ES-I3 (cell line): Measurements from ENCODE around the gene IP6K2.

Source experiments
- H3K36me3 ChIP-seq: 2 replicates; pipeline ENCODE4 v1.6.1; 2013; ENCODE audit warnings: mild to moderate bottlenecking, low read length, control low read depth, moderate library complexity; ENCODE audit not compliant: insufficient read depth
- H3K4me1 ChIP-seq: 2 replicates; pipeline ENCODE4 v1.6.1; 2013; ENCODE audit warnings: mild to moderate bottlenecking, control low read depth, low read length; ENCODE audit not compliant: insufficient read depth
- H3K9ac ChIP-seq: 2 replicates; pipeline ENCODE4 v1.6.1; 2013; ENCODE audit warnings: low read depth, mild to moderate bottlenecking, low read length, moderate library complexity
- H3K9me3 ChIP-seq: 2 replicates; pipeline ENCODE4 v1.6.1; 2013; ENCODE audit warnings: mild to moderate bottlenecking, low read length, moderate library complexity; ENCODE audit not compliant: control insufficient read depth, insufficient read depth

The IP6K2 gene

DNA sequence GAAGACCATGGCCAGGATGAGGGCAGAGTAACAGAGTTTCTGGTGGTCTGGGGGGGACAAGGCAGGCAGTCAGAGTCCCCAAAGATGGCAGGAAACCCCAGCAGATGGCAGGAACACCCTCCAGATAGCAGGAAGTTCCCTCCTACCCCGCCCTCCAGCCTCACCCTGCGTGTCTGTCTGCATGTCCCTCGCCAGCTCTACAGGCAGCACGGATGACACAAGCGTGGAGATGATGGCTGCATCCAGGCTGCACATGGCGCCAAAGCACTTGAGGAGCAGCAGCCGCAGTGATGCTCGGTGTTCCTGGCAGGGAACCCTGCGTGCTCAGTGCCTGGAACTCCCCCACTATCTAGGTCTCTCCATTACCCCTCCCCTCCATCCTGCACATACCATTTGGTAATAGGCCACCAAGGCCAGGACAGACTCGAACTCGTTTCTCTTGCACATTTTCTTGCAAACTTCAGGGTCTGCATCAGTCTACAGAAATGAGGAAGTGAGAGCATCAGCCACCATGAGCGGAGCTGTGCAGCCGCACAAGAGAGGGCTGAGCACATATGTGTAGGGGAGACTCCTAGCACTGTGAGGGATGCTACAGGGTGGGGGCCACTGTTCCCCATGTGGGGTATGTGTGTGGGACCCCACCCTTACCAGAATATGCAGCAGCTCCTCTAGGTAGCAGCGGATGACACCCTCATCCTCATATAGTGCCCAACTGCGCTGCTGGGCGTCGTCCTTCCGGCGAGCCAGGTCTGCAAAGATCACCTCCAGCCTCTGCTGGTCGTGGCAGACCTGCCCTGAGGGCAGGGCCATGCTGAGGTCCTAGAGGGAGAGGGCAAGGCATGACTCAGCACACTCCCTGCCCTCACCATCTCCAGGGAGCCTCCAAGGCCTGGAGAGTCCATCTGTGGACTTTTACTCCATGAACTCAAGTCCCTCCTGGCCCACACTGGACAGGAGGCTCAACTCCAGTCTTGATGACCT, 37.3 kb downstream of the IP6K2 start:
- Histone ChIP-seq H3K4me1 (peaks cover 6% of the 10 kb centered on the region), H3K9ac (no peak overlapping the region), H3K9me3 (no peaks in the 10 kb centered on the region), H3K36me3 (peaks cover 10% of the 10 kb centered on the region)

DNA sequence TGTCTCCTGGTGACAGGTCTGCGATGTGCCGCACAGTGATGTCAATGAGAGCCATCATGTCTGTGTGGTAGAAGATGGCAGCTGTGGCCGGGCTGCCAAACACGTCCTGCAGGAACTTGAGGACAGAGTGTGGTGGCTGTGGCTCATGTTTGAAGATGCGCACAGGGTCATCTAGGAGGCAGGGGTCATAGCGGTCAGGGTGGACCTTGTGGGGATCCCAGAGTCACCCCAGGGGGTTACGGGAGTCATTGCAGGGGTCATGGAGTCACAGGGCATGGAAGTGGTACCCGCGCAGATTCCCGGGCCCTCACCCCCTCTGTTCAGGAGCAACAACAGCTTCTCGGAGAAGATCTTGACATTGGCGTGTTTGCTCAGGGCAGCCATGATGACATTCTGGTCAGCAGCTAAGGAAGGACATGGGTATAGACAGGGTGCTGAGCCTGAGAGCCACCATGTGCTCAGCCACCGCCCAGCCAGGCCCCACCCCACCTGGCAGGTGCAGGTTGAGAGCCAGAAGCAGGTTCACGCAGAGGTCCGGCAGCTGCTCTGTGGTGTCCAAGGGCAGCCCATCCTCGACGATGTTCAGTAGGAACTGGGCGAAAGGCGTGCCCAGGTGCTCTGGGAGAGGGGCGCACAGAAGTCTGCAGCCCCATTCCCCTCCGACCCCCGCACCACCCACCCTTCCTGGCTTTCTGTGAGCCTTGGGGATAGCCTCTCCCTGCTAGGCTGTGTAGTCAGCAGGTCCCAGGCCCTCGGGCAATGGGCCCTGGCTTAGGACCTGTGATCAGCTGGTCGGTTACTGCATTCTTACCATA, 38.2 kb downstream of the IP6K2 start:
- H3K4me1 ChIP-seq: 0 out of 2 replicates have a peak, but pooled peaks cover 4% of the 10 kb centered on the region
- H3K9me3 ChIP-seq: no peaks in the 10 kb centered on the region
- H3K9ac ChIP-seq: no peak overlapping the region
- peaks cover 10% of the 10 kb centered on the region for H3K36me3 ChIP-seq

DNA sequence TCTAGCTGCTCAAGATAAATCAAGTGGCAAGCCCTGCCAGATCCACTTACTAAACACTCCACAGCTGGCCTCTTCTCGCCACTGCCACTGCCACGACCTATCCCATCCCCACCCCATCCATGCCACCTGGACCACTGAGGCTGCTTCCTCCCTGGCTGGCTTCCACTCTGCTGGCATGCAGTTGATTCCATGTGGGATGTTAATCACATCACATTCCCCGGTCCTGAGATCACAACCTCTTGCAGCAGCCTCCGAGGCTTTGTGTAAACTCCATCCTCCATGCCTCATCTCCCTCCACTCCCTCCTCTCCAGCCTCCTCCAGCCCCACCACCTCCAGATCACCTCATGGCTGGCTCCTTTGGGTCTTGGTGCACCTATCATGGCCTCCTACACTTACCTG, 39.0 kb downstream of the IP6K2 start:
- Histone ChIP-seq H3K9ac (no peak overlapping the region), H3K36me3 (peaks cover 10% of the 10 kb centered on the region), H3K4me1 (no peaks in the 10 kb centered on the region), H3K9me3 (no peaks in the 10 kb centered on the region)

DNA sequence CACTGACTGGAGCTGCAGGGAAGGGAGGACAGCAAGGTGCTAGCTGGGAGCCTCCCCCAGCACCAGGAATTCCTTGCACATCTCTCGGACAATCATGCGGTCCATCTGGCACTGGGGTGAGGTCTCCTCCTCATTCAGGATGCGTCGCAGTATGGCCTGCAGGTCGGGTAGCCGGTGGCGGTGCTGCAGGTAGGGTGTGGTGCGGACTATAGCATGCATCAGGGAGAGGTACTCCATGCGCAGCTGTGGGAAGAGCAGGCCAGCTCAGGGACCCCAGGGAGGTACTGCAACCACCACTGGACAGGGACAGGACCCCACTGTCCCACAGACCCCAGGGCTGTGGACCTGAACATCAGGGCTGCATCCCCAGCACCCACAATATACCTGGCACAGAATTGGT, 42.5 kb downstream of the IP6K2 start:
- H3K9ac ChIP-seq: no peak overlapping the region
- no peaks in the 10 kb centered on the region for H3K9me3 ChIP-seq
- H3K4me1 ChIP-seq: no peaks in the 10 kb centered on the region
- H3K36me3 ChIP-seq: peaks cover under 1% of the 10 kb centered on the region

DNA sequence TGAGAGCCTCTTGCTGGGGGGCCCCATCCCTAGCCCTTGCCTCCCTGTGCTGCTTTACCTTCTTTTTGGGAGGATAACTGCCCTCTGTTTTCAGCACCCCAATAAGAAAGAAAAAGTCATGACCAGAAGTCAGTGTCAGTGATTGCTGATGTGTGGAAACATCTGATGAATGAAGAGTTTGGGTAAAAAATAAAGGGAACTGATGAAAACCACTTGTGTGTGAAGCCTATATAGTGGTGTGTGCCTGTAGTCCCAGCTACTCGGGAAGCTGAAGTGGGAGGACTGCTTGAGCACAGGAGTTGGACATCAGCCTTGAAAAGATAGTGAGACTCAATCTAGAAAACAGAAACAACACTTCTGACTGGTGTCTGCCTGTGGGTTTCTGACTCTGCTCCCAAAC, 44.5 kb downstream of the IP6K2 start:
- no peaks in the 10 kb centered on the region; the same call in none of the 2 replicates for H3K36me3 ChIP-seq

DNA sequence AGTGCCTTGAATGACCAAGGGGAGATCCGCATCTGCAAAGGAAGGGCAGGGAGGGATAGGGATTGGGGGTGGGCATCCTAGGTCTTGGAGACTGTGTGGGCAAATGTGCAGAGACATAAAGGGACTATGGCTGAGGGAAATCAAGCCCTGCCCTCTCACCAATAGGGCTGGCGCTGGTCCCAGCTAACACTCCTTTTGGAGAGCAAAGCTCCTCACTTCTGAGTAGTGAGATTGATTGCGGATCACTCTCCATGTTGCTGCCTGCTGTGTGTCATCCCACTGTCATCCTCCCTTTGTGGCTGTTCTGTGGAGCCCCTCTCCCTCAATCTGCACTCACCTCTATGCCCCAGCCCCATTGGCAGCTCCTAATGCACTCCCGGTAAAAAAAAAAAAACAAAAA, 52.1 kb downstream of the IP6K2 start:
- H3K9ac ChIP-seq: no peak overlapping the region
- no peaks in the 10 kb centered on the region for H3K36me3 ChIP-seq

More for the DNA sequence above, 44.5 kb downstream of the IP6K2 start:
- no peak overlapping the region for H3K9ac ChIP-seq
- no peaks in the 10 kb centered on the region for H3K4me1 ChIP-seq
- H3K9me3 ChIP-seq: no peaks in the 10 kb centered on the region

DNA sequence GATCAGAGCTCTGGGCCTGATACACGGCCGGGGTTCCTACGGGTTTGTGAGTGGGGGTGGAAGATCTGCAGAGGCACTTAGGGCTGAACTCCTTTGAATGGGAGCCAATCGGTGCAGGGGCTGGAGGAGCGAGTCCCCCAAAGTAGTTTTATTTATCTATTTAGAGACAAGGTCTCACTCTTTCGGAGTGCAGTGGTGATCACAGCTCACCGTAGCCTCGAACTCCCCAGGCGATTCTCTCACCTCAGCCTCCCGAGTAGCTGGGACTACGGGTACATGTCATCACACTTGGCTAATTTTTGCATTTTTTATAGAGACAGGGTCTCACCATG, 52.7 kb downstream of the IP6K2 start:
- Histone ChIP-seq H3K36me3 (no peaks in the 10 kb centered on the region), H3K9me3 (no peaks in the 10 kb centered on the region), H3K4me1 (peaks cover 11% of the 10 kb centered on the region), H3K9ac (0 out of 2 replicates have a peak overlapping the region, but pooled peaks have one; percentile 22)

More for the DNA sequence above, 52.1 kb downstream of the IP6K2 start:
- peaks cover 11% of the 10 kb centered on the region for H3K4me1 ChIP-seq
- H3K9me3 ChIP-seq: no peaks in the 10 kb centered on the region

DNA sequence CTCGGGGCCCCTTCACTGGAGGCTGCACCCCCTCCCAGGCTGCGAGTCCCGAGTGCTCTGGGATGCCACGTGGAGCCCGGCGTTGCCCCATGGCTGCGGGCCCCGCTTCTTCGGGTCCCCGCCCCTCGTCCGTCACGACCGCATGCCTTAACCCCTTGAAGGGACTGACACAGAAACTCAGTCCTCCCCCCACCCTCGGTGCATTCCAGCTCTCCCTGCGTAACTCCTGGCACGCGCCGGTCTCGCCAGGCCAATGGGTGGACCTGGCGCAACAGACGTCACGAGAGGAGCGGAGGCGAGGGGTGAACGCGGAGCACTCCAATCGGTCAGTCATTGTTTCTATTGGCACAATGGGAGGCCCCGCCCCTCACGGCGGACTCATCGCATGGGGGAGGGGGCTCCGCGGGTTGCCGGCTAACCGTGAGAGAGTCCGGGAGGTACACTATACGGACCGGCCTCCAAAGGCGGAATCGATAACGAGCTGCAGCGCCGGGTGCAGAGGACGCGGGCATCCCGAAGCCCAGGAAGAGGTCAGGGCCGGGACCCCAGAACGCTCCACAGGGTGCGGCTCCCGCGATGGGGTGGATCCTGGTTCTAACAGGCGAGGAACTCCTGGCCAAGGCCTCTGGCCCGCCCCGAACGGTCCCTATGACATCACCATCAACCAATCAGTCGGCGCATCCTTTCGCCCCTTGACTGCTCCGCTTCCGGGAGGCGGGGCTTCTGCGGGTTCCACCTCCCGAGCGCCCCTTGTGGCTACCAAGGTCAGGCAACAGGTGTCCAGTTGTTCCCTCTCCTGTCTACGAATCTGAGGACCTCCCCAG, 53.3 kb downstream of the IP6K2 start:
- Histone ChIP-seq H3K9ac (peak overlapping the region; percentile 62), H3K9me3 (no peaks in the 10 kb centered on the region)

DNA sequence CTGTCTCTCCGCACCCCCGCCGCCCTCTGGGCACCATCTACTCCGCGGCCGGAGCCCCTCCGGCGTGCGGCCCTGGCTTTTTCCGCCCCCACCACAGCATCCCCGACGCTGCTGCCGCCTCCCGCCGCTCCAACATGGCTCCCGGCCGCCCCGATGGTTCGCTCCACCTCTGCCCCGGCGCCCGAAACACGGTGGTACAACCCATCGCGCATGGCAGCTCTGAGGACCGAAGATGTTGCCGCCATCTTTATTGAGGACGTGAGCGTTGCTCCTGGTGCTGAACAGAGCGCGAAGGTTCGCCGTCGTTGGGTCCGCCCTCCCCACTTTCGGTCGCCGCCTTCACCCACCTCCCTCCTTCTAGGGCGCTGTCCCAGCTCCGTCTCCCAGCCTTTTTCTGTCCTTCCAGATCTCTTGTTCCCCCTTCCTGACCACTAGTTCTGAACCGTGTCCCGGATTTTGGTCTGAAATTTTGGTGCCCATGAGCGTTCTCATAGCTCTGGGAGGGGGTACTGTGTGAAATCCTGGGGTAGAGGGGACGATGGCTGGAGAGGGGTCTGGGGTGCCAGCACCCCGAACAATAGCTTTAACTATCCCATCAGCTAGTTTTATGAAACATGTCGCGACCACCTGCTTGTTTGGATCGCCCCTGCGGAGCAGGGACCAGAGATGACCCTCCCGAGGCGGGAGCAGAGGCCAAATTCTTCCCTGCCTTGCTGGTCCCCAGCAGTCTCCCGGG, 54.1 kb downstream of the IP6K2 start, which contains the start of gene CELSR3:
TSS of gene CELSR3 (minus strand) at position 134 of the 736 bp plus-strand sequence. CDS start 252 bp downstream, outside the sequence.
- peak within 1 kb of the TSS; percentile 62 for H3K9ac ChIP-seq
- no peaks in the 10 kb centered on the region for H3K36me3 ChIP-seq
- no peaks in the 10 kb centered on the region for H3K9me3 ChIP-seq
- peaks cover 11% of the 10 kb centered on the region for H3K4me1 ChIP-seq

More for the DNA sequence above, 53.3 kb downstream of the IP6K2 start:
- no peaks in the 10 kb centered on the region for H3K36me3 ChIP-seq
- peaks cover 11% of the 10 kb centered on the region for H3K4me1 ChIP-seq

DNA sequence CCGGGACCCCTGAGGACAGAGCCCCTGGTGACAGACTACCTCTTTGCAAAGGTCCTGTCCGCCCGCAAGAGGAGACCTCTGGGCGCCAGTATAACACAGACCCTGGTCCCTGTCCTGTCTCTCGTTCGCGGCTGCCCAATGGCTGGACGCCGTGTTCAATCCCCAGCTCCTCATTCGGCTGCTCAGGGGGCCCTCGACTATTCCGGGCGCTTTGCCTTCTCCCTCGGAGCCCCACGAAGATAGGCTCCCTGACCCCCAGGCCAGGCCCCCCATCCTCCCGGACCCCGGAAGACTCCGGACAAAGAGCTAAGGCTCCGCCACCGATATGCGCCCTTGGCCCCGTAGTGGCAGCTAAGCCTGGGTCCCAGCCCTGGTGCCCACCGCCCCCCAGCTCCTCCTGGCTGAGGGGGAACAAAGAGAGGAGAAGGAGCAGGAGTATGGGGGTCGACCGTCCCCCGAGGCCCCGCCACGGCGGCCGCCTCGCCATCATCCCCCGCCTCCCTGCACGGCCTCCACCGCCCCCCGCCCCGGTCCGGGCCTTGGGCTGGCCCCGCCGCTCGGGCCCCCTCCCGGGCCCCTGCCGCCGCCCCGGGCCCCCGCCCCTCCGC, 54.8 kb downstream of the IP6K2 start:
- peaks cover 11% of the 10 kb centered on the region for H3K4me1 ChIP-seq
- no peaks in the 10 kb centered on the region for H3K36me3 ChIP-seq
- peak overlapping the region; percentile 53; the same call in 1 of the 2 replicates for H3K9ac ChIP-seq
- no peaks in the 10 kb centered on the region for H3K9me3 ChIP-seq

DNA sequence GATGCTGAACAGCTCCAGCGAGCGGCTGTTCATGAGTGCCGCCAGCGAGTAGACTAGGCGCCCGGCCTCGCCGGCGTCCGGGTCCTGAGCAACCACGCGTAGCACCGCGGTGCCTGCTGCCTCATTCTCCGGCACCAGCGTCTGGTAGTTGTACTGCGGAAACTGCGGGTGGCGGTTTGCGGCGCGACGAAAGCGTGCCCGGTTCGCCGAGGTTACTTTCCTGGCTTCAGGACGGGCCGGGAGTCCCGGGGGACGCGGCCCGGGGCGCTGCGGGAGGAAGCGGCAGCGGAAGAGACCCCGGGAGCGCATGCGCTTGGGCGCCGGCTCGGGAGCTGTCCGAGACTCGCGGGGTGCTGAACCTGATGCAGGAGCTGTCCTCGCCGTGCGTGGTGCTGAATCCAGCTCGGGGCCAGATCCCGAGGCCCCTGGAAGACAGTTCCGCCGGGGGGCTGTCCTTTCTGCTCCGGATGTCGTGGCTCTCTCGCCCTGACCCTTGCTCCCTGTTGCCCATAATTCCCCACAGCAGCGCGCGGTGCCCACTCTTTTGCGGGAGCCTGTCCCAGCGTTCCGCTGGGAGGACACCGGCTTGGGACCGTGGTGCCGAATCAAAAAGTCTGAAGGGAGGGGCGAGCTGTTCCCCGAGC, 55.4 kb downstream of the IP6K2 start:
- Histone ChIP-seq H3K4me1 (peaks cover 11% of the 10 kb centered on the region), H3K9ac (peak overlapping the region; percentile 53; the same call in 1 of the 2 replicates)

DNA sequence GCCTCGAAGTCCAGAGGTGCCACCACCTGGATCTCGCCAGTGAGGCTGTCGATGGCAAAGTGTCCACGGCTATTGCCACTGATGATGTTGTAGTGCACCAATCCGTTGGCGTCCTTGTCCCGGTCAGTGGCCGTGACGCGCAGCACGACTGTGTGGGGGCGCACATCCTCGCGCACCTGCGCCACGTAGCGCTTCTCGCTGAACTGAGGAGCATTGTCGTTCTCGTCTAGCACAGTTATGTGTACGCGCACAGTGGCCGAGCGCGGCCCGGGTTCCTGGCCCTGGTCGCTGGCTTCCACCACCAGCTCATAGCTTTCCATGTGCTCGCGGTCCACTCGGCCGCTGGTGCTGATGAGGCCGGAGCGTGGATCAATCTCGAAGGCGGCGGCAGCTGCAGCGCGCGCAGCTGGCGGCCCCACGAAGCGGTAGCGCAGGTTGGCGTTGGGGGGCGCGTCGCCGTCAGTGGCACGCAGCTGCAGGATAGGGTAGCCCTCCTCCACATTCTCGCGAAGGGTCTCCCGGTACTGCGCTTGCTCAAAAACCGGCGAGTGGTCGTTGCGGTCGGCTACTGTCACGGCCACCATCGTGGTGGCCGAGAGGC, 56.1 kb downstream of the IP6K2 start:
- peaks cover 11% of the 10 kb centered on the region for H3K4me1 ChIP-seq
- H3K9me3 ChIP-seq: no peaks in the 10 kb centered on the region
- H3K36me3 ChIP-seq: no peaks in the 10 kb centered on the region
- peak overlapping the region; percentile 53; the same call in 1 of the 2 replicates for H3K9ac ChIP-seq

More for the DNA sequence above, 55.4 kb downstream of the IP6K2 start:
- no peaks in the 10 kb centered on the region for H3K9me3 ChIP-seq
- H3K36me3 ChIP-seq: no peaks in the 10 kb centered on the region
